ENCODE results near the gene CYTL1. TPM values are rescaled to one million over a fixed set of nuclear protein-coding genes. Genes with fewer than 3 reads are reported as not detected.

The CYTL1 gene
- total and polyA plus RNA-seq, 2 donors (not counting 3 experiments of a cell fraction or from before 2014, with no cell fraction given), result 4.0 to 36.8 TPM

- BruUV-seq (replicated peaks), result no TSS peak
- H3K27me3 ChIP-seq (ENCODE audit: control insufficient read depth in 2 of 2, insufficient read depth in 2 of 2, low read length in 2 of 2), result peaks cover 0 to 5% of the 10 kb centered on the region in 2 experiments
- H3K9me1 ChIP-seq (replicated peaks; ENCODE audit: control insufficient read depth, extremely low read depth, insufficient read depth, low read length), result no peaks in the 10 kb centered on the region
- H3K9me3 ChIP-seq (replicated peaks; ENCODE audit: control insufficient read depth, insufficient read depth, low read length), result no peaks in the 10 kb centered on the region
- no peaks in the 10 kb centered on the region for H4K20me1 ChIP-seq (replicated peaks; ENCODE audit: control insufficient read depth, extremely low read depth, insufficient read depth, low read length)
- no peaks in the 10 kb centered on the region for H3K79me2 ChIP-seq (ENCODE audit: control insufficient read depth, insufficient read depth, low read length)
- ChIA-PET CTCF (interaction anchor here (0.6 to 3.5 kb wide), 5 partner anchors 35 to 464 kb away, joined by 3 to 17 read pairs (median 5); partner anchors contain the start of gene STK32B), POLR2A (no interaction called here)
- dilution Hi-C loops (cut with MboI; ENCODE audit: extremely low pct_ligation_motif_present, low sequenced_read_pairs), result no loop called here
- DNase-seq (ENCODE audit: low read depth, low spot score), result peak; percentile 57
- no peak overlapping the region for H2AFZ ChIP-seq (ENCODE audit: low read depth, low read length)
- TF ChIP-seq GATA2 (IDR thresholded peaks at IDR 0.05; ENCODE audit: insufficient read depth, insufficient read length, low read depth, low read length) (no peak), POLR2AphosphoS5 (IDR thresholded peaks at IDR 0.05; ENCODE audit: insufficient read depth, low read depth, low read length) (no peak), POLR2A (IDR thresholded peaks at IDR 0.05; ENCODE audit: low read depth, low read length) (no peak), MYC (IDR thresholded peaks at IDR 0.05; ENCODE audit: low read depth, low read length) (no peak), CTCF (IDR thresholded peaks at IDR 0.05; ENCODE audit: extremely low read depth in 1 of 2, insufficient read depth in 1 of 2, low read depth in 1 of 2, low read length in 2 of 2) (peak; percentile 91 to 97)
- no peaks in the 10 kb centered on the region for H3K36me3 ChIP-seq (ENCODE audit: control insufficient read depth in 2 of 2, extremely low read depth in 1 of 2, insufficient read depth in 2 of 2, low read length in 2 of 2)
- no peak overlapping the region for H3K4me3 ChIP-seq (replicated peaks in 1 of 3; ENCODE audit: insufficient read depth in 1 of 3, low read depth in 1 of 3, low read length in 3 of 3)
- intact Hi-C loops (cut with micrococcal nuclease), result loop anchor here (1.0 to 5.0 kb wide), 8 partner anchors 37 to 817 kb away; partner anchors contain the start of gene STK32B
- H3K9ac ChIP-seq (replicated peaks; ENCODE audit: extremely low read depth, insufficient read depth, low read length), result no peak overlapping the region
- no peaks in the 10 kb centered on the region for H3K4me1 ChIP-seq (ENCODE audit: control insufficient read depth, extremely low read depth, insufficient read depth, low read length)
- FAIRE-seq, result peak; percentile 93
- H3K4me2 ChIP-seq (ENCODE audit: insufficient read depth, low read length), result no peak overlapping the region
- no peak overlapping the region for H3K27ac ChIP-seq (ENCODE audit: insufficient read depth, low read depth, low read length)
These were observed 24.0 kb downstream of the CYTL1 start for GRCh38 chr4:4995103-4995907.
